AG04450 (cell line): ENCODE measurements around the gene PPFIBP2. TPM values are rescaled to one million over a fixed set of nuclear protein-coding genes. Genes with fewer than 3 reads are reported as not detected.

ENCODE experiments used
- CTCF ChIA-PET: fragments of 300-600, 350-600 bp; formaldehyde crosslinking; extraction: SDS; loops from one replicate; lab custom pipeline; 2022; ENCODE audit warnings: antibody characterized with exemption, inconsistent platforms; lab: Charles Lee
- POLR2A ChIA-PET: fragments of 350-600 bp; formaldehyde crosslinking; extraction: SDS; loops from one replicate; lab custom pipeline; 2021; ENCODE audit warnings: antibody characterized with exemption, inconsistent platforms; lab: Yijun Ruan, JAX
- DNase-seq: peaks from one replicate; pipeline ENCODE4 v3.0.0-alpha.2; 2011; ENCODE audit warnings: low read depth, low spot score
- H3K27ac ChIP-seq: one replicate; pipeline ENCODE4 v1.5.1; 2012; ENCODE audit warnings: low read depth, low read length, control low read depth
- H3K27me3 ChIP-seq: one replicate; pipeline ENCODE4 v1.6.0; 2012; ENCODE audit warnings: low read length; ENCODE audit not compliant: control insufficient read depth, insufficient read depth
- H3K4me3 ChIP-seq: 2 replicates; pipeline ENCODE4 v1.5.1; 2011; ENCODE audit warnings: mild to moderate bottlenecking, low read depth, low read length, control low read depth
- H3K9me3 ChIP-seq: 2 replicates; pipeline ENCODE4 v1.5.1; 2012; ENCODE audit warnings: low read length; ENCODE audit not compliant: control insufficient read depth, insufficient read depth
- CTCF ChIP-seq: IDR thresholded peaks from 2 replicates; pipeline ENCODE4 v1.5.1; 2011; ENCODE audit warnings: low read depth, low read length, control low read depth, inconsistent platforms
- polyA plus RNA-seq: library from polyadenylated mRNA; depleted of rRNA; stranded (reverse); fragments of >200 nt; gene quantifications from 2 replicates; pipeline ENCODE4 v1.2.3, GENCODE V29; 2011

PPFIBP2 gene
- polyA plus RNA-seq, 1 experiment = 4.1 TPM

DNA sequence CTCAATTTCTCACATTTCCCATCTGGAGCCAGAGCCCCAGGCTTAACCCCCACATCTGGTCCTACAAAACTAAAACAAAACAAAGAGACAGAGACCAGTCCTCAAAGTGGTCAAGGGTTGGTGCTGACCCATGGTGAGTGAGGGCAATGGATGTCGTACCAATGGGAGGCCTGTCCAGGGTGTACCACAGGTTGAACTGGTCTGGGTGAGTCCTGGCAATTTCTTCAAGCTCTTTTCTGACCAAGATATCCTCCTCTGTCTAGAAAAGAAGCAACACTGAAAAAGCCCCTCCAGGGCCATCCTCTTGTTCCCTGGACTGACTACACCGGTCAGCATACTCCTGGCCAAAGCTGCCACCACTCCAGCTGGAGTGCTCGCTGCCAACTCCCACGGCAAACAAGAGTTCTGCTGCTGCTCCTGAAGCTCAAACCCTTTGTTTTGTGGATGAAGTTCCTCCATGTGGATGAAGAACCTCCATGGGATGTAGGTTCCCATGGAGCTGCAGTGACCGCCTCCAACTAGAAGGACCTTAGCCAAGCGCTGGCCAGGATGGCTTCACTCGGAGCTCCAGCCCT is 152.6 kb downstream of the PPFIBP2 start:
- H3K9me3 ChIP-seq = no peaks in the 10 kb centered on the region
- no peak overlapping the region for H3K27ac ChIP-seq
- CTCF ChIA-PET = interaction anchor here (0.7 to 5.6 kb wide), 18 partner anchors 9 to 165 kb away, joined by 3 to 90 read pairs (median 4); no protein-coding TSS in a partner anchor
- no peaks in the 10 kb centered on the region for H3K27me3 ChIP-seq
- no peak overlapping the region for H3K4me3 ChIP-seq
- POLR2A ChIA-PET = no interaction called here
- TF ChIP-seq CTCF = no peak
- no peak for DNase-seq

DNA sequence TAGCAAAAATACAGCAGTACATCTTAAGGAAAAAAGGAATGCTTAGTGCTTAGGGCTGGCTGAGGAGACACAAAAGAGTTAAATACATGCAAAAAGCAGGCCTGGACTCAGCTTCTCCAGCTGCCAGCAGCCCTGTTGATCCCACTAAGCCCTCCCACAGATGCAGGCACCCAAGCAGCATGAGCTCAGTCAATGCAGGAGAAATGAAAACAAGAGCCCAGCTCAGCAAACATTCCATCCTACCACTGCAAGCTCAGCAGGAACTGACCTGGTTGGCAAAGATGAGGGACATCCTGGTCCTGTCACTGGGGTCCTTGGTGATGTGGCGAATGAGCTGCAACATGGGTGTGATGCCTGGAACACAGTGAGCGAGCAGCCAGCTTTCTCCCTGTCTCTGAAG is 153.7 kb downstream of the PPFIBP2 start:
- Histone ChIP-seq H3K4me3 (no peak overlapping the region), H3K27me3 (no peaks in the 10 kb centered on the region), H3K27ac (no peak overlapping the region), H3K9me3 (no peaks in the 10 kb centered on the region)
- TF ChIP-seq CTCF = no peak
- POLR2A ChIA-PET = no interaction called here
- CTCF ChIA-PET = interaction anchor here (0.7 to 5.6 kb wide), 6 partner anchors 10 to 154 kb away, joined by 3 to 90 read pairs (median 4); partner anchors contain the start of gene PPFIBP2
- DNase-seq = no peak

DNA sequence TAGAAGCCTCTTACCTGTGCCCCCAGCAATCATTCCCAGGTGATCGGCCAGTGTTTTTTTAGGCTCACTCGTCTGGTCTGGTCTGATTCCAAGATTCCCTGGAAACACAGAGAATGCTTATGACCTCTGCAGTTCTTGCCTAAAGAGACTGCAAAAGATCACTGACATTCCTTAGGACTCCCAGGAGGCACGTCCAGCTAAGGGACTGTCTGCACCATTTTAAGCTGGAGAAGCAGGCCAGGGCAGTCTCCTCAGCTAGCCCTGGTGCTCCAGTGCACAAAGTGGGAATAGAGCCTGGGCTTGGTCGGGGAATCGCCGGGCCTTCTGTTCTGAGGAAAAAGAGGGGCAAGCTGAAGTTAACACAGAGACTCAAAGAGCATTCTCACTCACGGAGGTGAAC is 154.7 kb downstream of the PPFIBP2 start:
- no peak for DNase-seq
- ChIA-PET POLR2A (no interaction called here), CTCF (interaction anchor here (0.7 to 5.6 kb wide), 3 partner anchors 13 to 96 kb away, joined by 3 to 90 read pairs (median 3); no protein-coding TSS in a partner anchor)
- Histone ChIP-seq H3K4me3 (no peak overlapping the region), H3K27ac (no peak overlapping the region), H3K27me3 (peaks cover 6% of the 10 kb centered on the region), H3K9me3 (no peaks in the 10 kb centered on the region; the same call in 1 of the 2 replicates)
- no peak for TF ChIP-seq CTCF

DNA sequence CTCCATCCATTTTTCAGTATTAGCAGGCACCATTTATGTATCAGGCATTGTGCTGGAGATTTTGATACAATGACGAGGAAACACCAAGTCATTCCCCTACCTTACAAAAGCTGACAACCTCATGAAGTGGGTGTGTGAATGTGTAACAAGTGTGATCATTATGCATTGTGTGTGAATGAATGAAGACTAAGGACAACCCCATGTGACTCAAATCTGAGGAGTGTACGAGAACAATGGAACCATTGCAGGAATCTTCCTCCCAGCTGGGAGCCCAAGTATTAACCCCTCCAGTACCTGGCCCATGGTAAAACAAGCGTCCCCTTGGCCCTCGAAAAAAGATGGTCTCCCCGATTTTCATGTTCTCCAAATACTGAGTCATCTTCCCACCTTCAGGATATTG is 155.1 kb downstream of the PPFIBP2 start:
- Histone ChIP-seq H3K4me3 (no peak overlapping the region), H3K27ac (no peak overlapping the region), H3K9me3 (no peaks in the 10 kb centered on the region; the same call in 1 of the 2 replicates), H3K27me3 (peaks cover 8% of the 10 kb centered on the region)
- no peak for DNase-seq
- no peak for TF ChIP-seq CTCF
- POLR2A ChIA-PET = no interaction called here
- CTCF ChIA-PET = interaction anchor here (0.7 to 5.6 kb wide), 3 partner anchors 13 to 96 kb away, joined by 3 to 90 read pairs (median 3); no protein-coding TSS in a partner anchor

DNA sequence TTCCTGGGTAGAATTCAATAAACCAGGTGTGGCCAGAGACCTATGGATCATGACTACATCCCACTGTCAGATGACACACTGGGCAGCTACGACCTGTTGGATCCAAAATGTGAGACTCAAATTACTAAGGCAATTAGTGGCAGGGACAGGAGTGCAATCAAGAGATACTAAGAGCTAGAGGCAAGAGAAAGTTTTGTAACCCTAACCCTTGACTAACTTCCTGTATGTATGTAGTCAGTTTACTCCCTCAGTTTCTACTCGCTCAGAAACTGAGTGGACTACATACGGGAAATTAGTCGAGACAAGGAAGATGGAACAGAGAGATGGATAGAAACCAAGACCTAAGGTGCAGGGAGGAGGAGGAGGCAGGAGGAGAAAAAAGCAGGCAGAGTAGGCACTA is 156.8 kb downstream of the PPFIBP2 start:
- CTCF ChIA-PET = interaction anchor here (2.8 kb wide), 1 partner anchor 99 kb away, joined by 15 read pairs; no protein-coding TSS in a partner anchor
- no peak overlapping the region for H3K27ac ChIP-seq
- TF ChIP-seq CTCF = no peak
- no peak overlapping the region for H3K4me3 ChIP-seq
- no peaks in the 10 kb centered on the region; the same call in 1 of the 2 replicates for H3K9me3 ChIP-seq
- POLR2A ChIA-PET = no interaction called here
- H3K27me3 ChIP-seq = peaks cover 17% of the 10 kb centered on the region
- no peak for DNase-seq
